ENCODE measurements around the gene ZFPM1. TPM values are rescaled to one million over a fixed set of nuclear protein-coding genes. Genes with fewer than 3 reads are reported as not detected.
A peak's percentile ranks its signal among the peaks of the same experiment; 100 is the strongest.

Gene ZFPM1
- total RNA-seq, 1 experiment from 2014 or later, result 3.9 TPM

DNA sequence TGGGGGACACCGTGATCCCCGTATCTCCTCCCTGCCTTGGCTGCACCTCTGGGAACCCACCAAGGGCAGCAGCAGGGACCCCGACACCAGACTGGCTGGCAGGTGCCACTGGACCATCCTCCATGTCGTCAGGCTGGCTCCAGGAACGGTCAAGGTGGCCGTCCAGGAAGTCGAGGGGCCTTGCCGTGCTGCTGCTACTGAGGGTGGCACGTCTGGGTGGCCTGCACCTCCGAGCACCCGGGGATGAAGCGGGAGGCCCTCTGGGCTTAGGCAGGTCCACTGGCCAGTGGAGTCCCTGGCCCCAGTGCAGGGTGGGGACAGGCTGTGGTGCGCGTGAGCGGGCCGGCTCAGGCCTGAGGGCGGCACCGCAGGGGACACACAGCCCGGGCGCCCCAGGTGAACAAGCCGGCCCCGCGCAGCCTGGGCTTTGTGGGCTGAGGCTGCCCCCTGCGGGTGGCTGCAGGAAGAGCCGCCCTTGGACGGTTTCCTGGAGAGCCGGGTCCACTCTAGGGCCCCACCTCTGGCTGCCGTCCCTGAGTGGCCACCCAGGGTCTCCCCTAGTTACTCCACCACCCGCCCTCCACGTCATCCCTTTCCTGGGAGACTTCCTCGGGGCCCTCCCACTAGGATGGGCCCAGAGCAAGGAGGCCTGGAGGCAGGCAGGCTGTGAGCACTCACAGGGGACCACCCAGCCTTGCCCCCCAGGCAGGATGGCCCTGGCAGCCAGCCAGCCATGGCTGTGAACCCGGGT is 74.3 kb downstream of the ZFPM1 start:
- ChIA-PET CTCF (no interaction called here), POLR2A (no interaction called here)
- no TSS peak for BruUV-seq (replicated peaks)
- Histone ChIP-seq H3K9me3 (ENCODE audit: control insufficient read depth, insufficient read depth, low read depth, low read length) (no peaks in the 10 kb centered on the region), H3K27me3 (ENCODE audit: control insufficient read depth, insufficient read depth, low read length) (no peaks in the 10 kb centered on the region), H3K36me3 (ENCODE audit: control insufficient read depth, insufficient read depth, low read length) (no peaks in the 10 kb centered on the region), H3K4me1 (ENCODE audit: control insufficient read depth, insufficient read depth, low read length) (no peaks in the 10 kb centered on the region), H3K4me3 (ENCODE audit: low read depth in 2 of 2, low read length in 2 of 2) (no peak overlapping the region), H3K27ac (ENCODE audit: low read length) (no peak overlapping the region)
- intact Hi-C loops (cut with micrococcal nuclease; ENCODE audit: unreplicated experiment) (loop anchor here (2.0 to 5.0 kb wide), 2 partner anchors 73 to 85 kb away; no protein-coding TSS in a partner anchor), in situ Hi-C loops (cut with HindIII; ENCODE audit: low pct_unique_long_range_greater_than_20kb, low sequenced_read_pairs) (no loop called here)
- DNase-seq (ENCODE audit: low read depth, low spot score) (peak; percentile 4), ATAC-seq (peak; percentile 82)
- TF ChIP-seq TCF7L2 (IDR thresholded peaks at IDR 0.05; ENCODE audit: low read depth, low read length), result no peak
- TF ChIP-seq REST (IDR thresholded peaks at IDR 0.05; ENCODE audit: insufficient read depth in 1 of 2, low read depth in 2 of 2, low read length in 1 of 2), result no peak
- TF ChIP-seq, protein P1, sequence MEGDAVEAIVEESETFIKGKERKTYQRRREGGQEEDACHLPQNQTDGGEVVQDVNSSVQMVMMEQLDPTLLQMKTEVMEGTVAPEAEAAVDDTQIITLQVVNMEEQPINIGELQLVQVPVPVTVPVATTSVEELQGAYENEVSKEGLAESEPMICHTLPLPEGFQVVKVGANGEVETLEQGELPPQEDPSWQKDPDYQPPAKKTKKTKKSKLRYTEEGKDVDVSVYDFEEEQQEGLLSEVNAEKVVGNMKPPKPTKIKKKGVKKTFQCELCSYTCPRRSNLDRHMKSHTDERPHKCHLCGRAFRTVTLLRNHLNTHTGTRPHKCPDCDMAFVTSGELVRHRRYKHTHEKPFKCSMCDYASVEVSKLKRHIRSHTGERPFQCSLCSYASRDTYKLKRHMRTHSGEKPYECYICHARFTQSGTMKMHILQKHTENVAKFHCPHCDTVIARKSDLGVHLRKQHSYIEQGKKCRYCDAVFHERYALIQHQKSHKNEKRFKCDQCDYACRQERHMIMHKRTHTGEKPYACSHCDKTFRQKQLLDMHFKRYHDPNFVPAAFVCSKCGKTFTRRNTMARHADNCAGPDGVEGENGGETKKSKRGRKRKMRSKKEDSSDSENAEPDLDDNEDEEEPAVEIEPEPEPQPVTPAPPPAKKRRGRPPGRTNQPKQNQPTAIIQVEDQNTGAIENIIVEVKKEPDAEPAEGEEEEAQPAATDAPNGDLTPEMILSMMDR (IDR thresholded peaks at IDR 0.05), result peak; percentile 93

- CTCF ChIA-PET, result no interaction called here
- Histone ChIP-seq H3K4me3 (ENCODE audit: low read depth in 2 of 2, low read length in 2 of 2) (no peak overlapping the region), H3K9me3 (ENCODE audit: control insufficient read depth, insufficient read depth, low read depth, low read length) (no peaks in the 10 kb centered on the region), H3K27ac (ENCODE audit: low read length) (no peak overlapping the region), H3K36me3 (ENCODE audit: control insufficient read depth, insufficient read depth, low read length) (no peaks in the 10 kb centered on the region), H3K27me3 (ENCODE audit: control insufficient read depth, insufficient read depth, low read length) (no peaks in the 10 kb centered on the region), H3K4me1 (ENCODE audit: control insufficient read depth, insufficient read depth, low read length) (no peaks in the 10 kb centered on the region)
- no TSS peak for BruUV-seq (replicated peaks)
- no peak for TF ChIP-seq REST (IDR thresholded peaks at IDR 0.05; ENCODE audit: insufficient read depth in 1 of 2, low read depth in 2 of 2, low read length in 1 of 2)
- TF ChIP-seq SIN3A (IDR thresholded peaks at IDR 0.05; ENCODE audit: borderline replicate concordance, insufficient read depth, low read depth, low read length), result no peak
- TF ChIP-seq TCF7L2 (IDR thresholded peaks at IDR 0.05; ENCODE audit: low read depth, low read length), result no peak
- TF ChIP-seq, protein P1 (IDR thresholded peaks at IDR 0.05), result no peak
- no peak for TF ChIP-seq POLR2AphosphoS5 (IDR thresholded peaks at IDR 0.05; ENCODE audit: low read depth, low read length)
- in situ Hi-C loops (cut with HindIII; ENCODE audit: low pct_unique_long_range_greater_than_20kb, low sequenced_read_pairs), result no loop called here
- ATAC-seq (no peak), DNase-seq (ENCODE audit: low read depth, low spot score) (no peak)
- POLR2A ChIA-PET, result no interaction called here
- intact Hi-C loops (cut with micrococcal nuclease; ENCODE audit: unreplicated experiment), result loop anchor here (2.0 to 5.0 kb wide), 2 partner anchors 73 to 86 kb away; no protein-coding TSS in a partner anchor
These were observed 75.1 kb downstream of the ZFPM1 start for GRCh38 chr16:88527937-88528743.

Data from Panc1 (cell line).